RWPE1 (cell line): ENCODE data around the gene LILRB3.
"Not testable (repeated sequence)": the region's sequence is repeated elsewhere in the genome, so short reads cannot be mapped to it uniquely, and the experiment has no call there.

Experiments
- CTCF ChIA-PET: fragments of 350-600 bp; sonication (Branson Sonifier 250); formaldehyde crosslinking; extraction: SDS; loops from one replicate; lab custom pipeline; 2021; lab: Yijun Ruan, JAX
- POLR2A ChIA-PET: fragments of 400-600 bp; formaldehyde crosslinking; extraction: SDS; loops from one replicate; lab custom pipeline; 2020; ENCODE audit warnings: antibody characterized with exemption; ENCODE audit not compliant: low non-redundant PET; lab: Yijun Ruan, JAX
- DNase-seq: peaks from one replicate; pipeline ENCODE4 v3.0.0; 2012; ENCODE audit warnings: low spot score
- H3K27ac ChIP-seq: fragments of 450-650 bp; 2 replicates; pipeline ENCODE4 v1.5.1; 2017
- TF ChIP-seq, protein P1 (sequence below): fragments of 450-650 bp; conservative IDR thresholded peaks from 2 replicates; pipeline ENCODE4 v1.5.1; 2017; ENCODE audit warnings: low read depth, mild to moderate bottlenecking

Gene LILRB3

DNA sequence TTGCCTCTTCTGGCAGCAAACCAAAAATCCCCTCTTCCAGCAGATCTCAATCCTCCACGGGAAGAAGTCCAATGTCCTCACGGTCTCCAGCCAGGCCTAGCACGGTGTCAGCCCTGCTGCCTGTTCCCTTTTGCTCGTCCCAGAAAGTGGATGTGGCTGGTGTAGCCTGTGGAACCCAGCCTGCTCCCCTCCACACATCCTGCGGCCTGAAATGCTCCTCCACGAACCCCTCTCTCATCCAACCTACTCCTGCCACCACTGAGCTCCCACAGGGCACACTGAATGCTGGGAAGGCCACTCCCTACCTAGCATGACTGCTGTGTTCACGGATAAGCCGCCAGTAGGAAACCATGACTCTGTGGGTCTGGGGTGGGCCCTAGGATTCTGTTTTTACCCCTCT, 36.5 kb downstream of the LILRB3 start:
- ChIA-PET CTCF (interaction anchor here (0.9 kb wide), 1 partner anchor 45 kb away, joined by 3 read pairs; no protein-coding TSS in a partner anchor), POLR2A (no interaction called here)
- TF ChIP-seq, protein P1, sequence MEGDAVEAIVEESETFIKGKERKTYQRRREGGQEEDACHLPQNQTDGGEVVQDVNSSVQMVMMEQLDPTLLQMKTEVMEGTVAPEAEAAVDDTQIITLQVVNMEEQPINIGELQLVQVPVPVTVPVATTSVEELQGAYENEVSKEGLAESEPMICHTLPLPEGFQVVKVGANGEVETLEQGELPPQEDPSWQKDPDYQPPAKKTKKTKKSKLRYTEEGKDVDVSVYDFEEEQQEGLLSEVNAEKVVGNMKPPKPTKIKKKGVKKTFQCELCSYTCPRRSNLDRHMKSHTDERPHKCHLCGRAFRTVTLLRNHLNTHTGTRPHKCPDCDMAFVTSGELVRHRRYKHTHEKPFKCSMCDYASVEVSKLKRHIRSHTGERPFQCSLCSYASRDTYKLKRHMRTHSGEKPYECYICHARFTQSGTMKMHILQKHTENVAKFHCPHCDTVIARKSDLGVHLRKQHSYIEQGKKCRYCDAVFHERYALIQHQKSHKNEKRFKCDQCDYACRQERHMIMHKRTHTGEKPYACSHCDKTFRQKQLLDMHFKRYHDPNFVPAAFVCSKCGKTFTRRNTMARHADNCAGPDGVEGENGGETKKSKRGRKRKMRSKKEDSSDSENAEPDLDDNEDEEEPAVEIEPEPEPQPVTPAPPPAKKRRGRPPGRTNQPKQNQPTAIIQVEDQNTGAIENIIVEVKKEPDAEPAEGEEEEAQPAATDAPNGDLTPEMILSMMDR: no peak

GRCh38 chr19:54183431-54183830, 39.4 kb downstream of the LILRB3 start:
- no peak overlapping the region for H3K27ac ChIP-seq
- CTCF ChIA-PET: interaction anchor here (0.6 kb wide), 1 partner anchor 16 kb away, joined by 3 read pairs; no protein-coding TSS in a partner anchor
- DNase-seq: no peak
- POLR2A ChIA-PET: no interaction called here
- TF ChIP-seq, protein P1: no peak

More for the DNA sequence above, 36.5 kb downstream of the LILRB3 start:
- peak overlapping the region; percentile 95 for H3K27ac ChIP-seq
- DNase-seq: no peak

DNA sequence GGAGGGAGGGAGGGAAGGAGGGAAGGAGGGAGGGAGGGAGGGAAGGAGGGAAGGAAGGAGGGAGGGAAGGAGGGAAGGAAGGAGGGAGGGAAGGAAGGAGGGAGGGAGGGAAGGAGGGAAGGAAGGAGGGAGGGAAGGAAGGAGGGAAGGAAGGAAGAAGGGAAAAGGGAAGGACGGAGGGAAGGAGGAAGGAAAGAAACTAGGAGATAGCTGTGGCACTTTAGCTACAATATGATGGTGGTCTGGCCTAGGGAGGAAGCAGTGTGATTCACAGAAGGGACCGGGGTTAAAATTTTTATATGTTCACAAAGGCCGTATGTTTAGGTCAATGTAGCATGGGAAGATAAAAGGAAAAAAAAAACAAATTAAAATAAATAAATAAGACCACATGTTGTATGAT, 40.9 kb downstream of the LILRB3 start:
- CTCF ChIA-PET, H3K27ac ChIP-seq, POLR2A ChIA-PET, DNase-seq: not testable (repeated sequence)

- H3K27ac ChIP-seq: no peak overlapping the region
- POLR2A ChIA-PET: no interaction called here
- no peak for DNase-seq
- CTCF ChIA-PET: no interaction called here
- TF ChIP-seq, protein P1: no peak
Observed at GRCh38 chr19:54180691-54181091, 42.1 kb downstream of the LILRB3 start.

DNA sequence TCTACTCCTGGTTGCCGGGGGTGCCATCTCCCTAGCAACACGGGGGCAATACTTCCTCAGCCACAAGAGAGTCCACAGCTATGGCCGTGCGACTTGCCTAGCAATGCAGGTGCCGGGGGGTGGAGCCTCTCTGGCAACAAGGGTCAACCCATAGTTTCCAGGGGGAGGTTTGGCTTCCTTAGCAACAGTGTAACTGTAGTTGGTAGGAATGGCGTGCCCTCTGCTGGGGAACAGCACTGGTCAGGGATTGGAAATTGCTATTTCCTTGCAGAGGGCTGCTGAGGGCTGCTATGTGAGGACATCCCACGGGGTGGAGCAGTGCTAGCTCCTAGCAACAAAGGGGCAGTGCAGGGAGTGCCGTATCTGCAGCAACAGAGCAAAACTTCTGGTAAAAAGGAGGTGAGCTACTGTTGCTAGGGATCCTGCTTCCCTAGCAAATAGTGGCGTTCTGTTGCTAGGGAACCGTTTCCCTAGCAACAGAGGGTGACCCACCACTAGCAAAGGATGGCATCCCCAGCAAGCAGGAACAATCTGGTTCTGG, 42.8 kb downstream of the LILRB3 start:
- DNase-seq: no peak
- TF ChIP-seq, protein P1: no peak
- ChIA-PET CTCF (interaction anchor here (0.7 to 2.0 kb wide), 2 partner anchors 9 to 264 kb away, joined by 3 to 5 read pairs; partner anchors contain the start of gene MBOAT7), POLR2A (no interaction called here)
- no peak overlapping the region for H3K27ac ChIP-seq

GRCh38 chr19:54179262-54179852, 43.5 kb downstream of the LILRB3 start:
- DNase-seq: no peak
- no peak overlapping the region for H3K27ac ChIP-seq
- POLR2A ChIA-PET: no interaction called here
- TF ChIP-seq, protein P1: no peak
- CTCF ChIA-PET: interaction anchor here (0.7 to 2.0 kb wide), 2 partner anchors 10 to 263 kb away, joined by 3 to 5 read pairs; partner anchors contain the start of gene MBOAT7
